HG03521 (cell line): ENCODE results near the gene FGL2.
"Not testable (repeated sequence)": the region's sequence is repeated elsewhere in the genome, so short reads cannot be mapped to it uniquely, and the experiment has no call there.

ENCODE experiments used
- ATAC-seq: cut with Tn5 transposase; IDR thresholded peaks from one replicate; pipeline ENCODE4 v1.9.1; 2021; ENCODE audit warnings: mild to moderate bottlenecking, moderate library complexity; ENCODE audit not compliant: unreplicated experiment

Gene FGL2

GRCh38 chr7:77172437-77173172, 27.0 kb downstream of the FGL2 start:
- ATAC-seq = not testable (repeated sequence)

GRCh38 chr7:77171073-77171472, 28.5 kb downstream of the FGL2 start:
- ATAC-seq = not testable (repeated sequence)

GRCh38 chr7:77157446-77157845, 42.2 kb downstream of the FGL2 start:
- peak; percentile 29 for ATAC-seq

GRCh38 chr7:77157034-77157433, 42.6 kb downstream of the FGL2 start:
- ATAC-seq = peak; percentile 66

- not testable (repeated sequence) for ATAC-seq
These were observed 43.8 kb downstream of the FGL2 start for GRCh38 chr7:77155601-77156377.

GRCh38 chr7:77154917-77155464, 44.6 kb downstream of the FGL2 start:
- peak; percentile 68 for ATAC-seq

GRCh38 chr7:77152232-77152631, 47.4 kb downstream of the FGL2 start:
- ATAC-seq = not testable (repeated sequence)
